HepG2 (cell line): ENCODE data around the gene CPED1. TPM values are rescaled to one million over a fixed set of nuclear protein-coding genes. Genes with fewer than 3 reads are reported as not detected.

Experiments
- ATAC-seq: fragments of 200-7000 bp; cut with Tn5 transposase; 3 replicates; pipeline ENCODE4 v1.9.1; 2020; ENCODE audit warnings: mild to moderate bottlenecking, moderate library complexity
- BruUV-seq: library from RNA; stranded (reverse); fragments of 400-500 nt; replicated peaks from 2 replicates; lab custom pipeline; 2021; lab: Mats Ljungman, UMichigan
- CTCF ChIA-PET: fragments of 300-600 bp; formaldehyde crosslinking; extraction: SDS; loops from one replicate; lab custom pipeline; 2021; ENCODE audit warnings: low total read pairs, inconsistent platforms, low intra/inter-chr PET ratio; lab: Yijun Ruan, JAX
- POLR2A ChIA-PET: fragments of 350-600 bp; sonication (Branson Sonifier 250); formaldehyde crosslinking; loops from one replicate; lab custom pipeline; 2020; ENCODE audit warnings: antibody characterized with exemption, inconsistent platforms; lab: Yijun Ruan, JAX
- DNase-seq: peaks from one replicate; pipeline ENCODE4 v3.0.0-alpha.2; 2015; ENCODE audit warnings: low spot score
- FAIRE-seq: peaks from 3 replicates; lab custom pipeline; 2011; peaks lifted over from hg19 to GRCh38; lab: Jason Lieb, UNC
- H2AFZ ChIP-seq: one replicate; pipeline ENCODE4 v1.6.1; 2011; ENCODE audit warnings: low read length, inconsistent platforms
- H3K27ac ChIP-seq: fragments of 300-600 bp; 3 replicates; pipeline ENCODE4 v1.8.0; 2011; ENCODE audit warnings: mixed run types, mild to moderate bottlenecking, mixed read lengths, low read length, inconsistent platforms; ENCODE audit not compliant: insufficient read depth; ENCODE audit errors: extremely low read length
- H3K27me3 ChIP-seq, 2 experiments: fragments of 200-600 bp in 1 of 2; 2 replicates in 1 of 2; 3 replicates in 1 of 2; pipeline versions ENCODE4 v1.6.0 to v1.8.0; 2011; ENCODE audit warnings: low read length in 2 of 2, mild to moderate bottlenecking in 2 of 2, moderate library complexity in 2 of 2, inconsistent platforms in 1 of 2; ENCODE audit not compliant: insufficient read depth in 2 of 2, control insufficient read depth in 1 of 2
- H3K36me3 ChIP-seq, 2 experiments: fragments of 200-600 bp in 1 of 2; replicated peaks in 1 of 2; 2 replicates in 1 of 2; 3 replicates in 1 of 2; pipeline versions ENCODE4 v1.5.1 to v1.8.0; 2011; ENCODE audit warnings: low read length in 2 of 2, inconsistent platforms in 1 of 2; ENCODE audit not compliant: insufficient read depth in 2 of 2, control insufficient read depth in 1 of 2
- H3K4me1 ChIP-seq: 2 replicates; pipeline ENCODE4 v1.5.1; 2012; ENCODE audit warnings: low read length, inconsistent platforms; ENCODE audit not compliant: insufficient read depth
- H3K4me2 ChIP-seq: 2 replicates; pipeline ENCODE4 v1.6.0; 2011; ENCODE audit warnings: low read depth, low read length, inconsistent platforms
- H3K4me3 ChIP-seq, 3 experiments: fragments of 200-600 bp in 1 of 3; sonication (generic), shearing (Covaris generic) in 1 of 3; replicated peaks in 1 of 3; 2 replicates each; pipeline ENCODE4 v1.5.1; 2011 to 2016; ENCODE audit warnings: low read length in 3 of 3, inconsistent platforms in 2 of 3, low read depth in 2 of 3, mild to moderate bottlenecking in 2 of 3, control low read depth in 1 of 3, mixed read lengths in 1 of 3; ENCODE audit not compliant: insufficient read depth in 1 of 3
- H3K79me2 ChIP-seq: one replicate; pipeline ENCODE4 v1.6.1; 2011; ENCODE audit warnings: low read length, inconsistent platforms; ENCODE audit not compliant: insufficient read depth
- H3K9ac ChIP-seq: 2 replicates; pipeline ENCODE4 v1.6.0; 2011; ENCODE audit warnings: mild to moderate bottlenecking, low read depth, low read length, inconsistent platforms; ENCODE audit not compliant: insufficient read depth
- H3K9me3 ChIP-seq: 2 replicates; pipeline ENCODE4 v1.5.1; 2012; ENCODE audit warnings: mild to moderate bottlenecking, low read length
- H4K20me1 ChIP-seq: 2 replicates; pipeline ENCODE4 v1.6.0; 2011; ENCODE audit warnings: inconsistent platforms, mild to moderate bottlenecking, low read length, moderate library complexity; ENCODE audit not compliant: insufficient read depth
- CHCHD3 ChIP-seq: sonication (generic); formaldehyde crosslinking; IDR thresholded peaks from 2 replicates; pipeline ENCODE4 v1.8.0; 2022; ENCODE audit warnings: mild to moderate bottlenecking, missing genetic modification reagents, moderate library complexity
- FUBP1 ChIP-seq: sonication (generic); formaldehyde crosslinking; IDR thresholded peaks from 2 replicates; pipeline ENCODE4 v1.5.1; 2020; ENCODE audit warnings: missing genetic modification reagents, mild to moderate bottlenecking, borderline replicate concordance
- WIZ ChIP-seq: sonication (generic); formaldehyde crosslinking; IDR thresholded peaks from 2 replicates; pipeline ENCODE4 v1.5.1; 2020; ENCODE audit warnings: mild to moderate bottlenecking, missing genetic modification reagents
- ZFYVE20 ChIP-seq: sonication (generic); formaldehyde crosslinking; IDR thresholded peaks from 2 replicates; pipeline ENCODE4 v1.8.0; 2023; ENCODE audit warnings: low read depth, mild to moderate bottlenecking, moderate library complexity, missing genetic modification reagents, borderline replicate concordance
- ZNF318 ChIP-seq: sonication (generic); formaldehyde crosslinking; IDR thresholded peaks from 2 replicates; pipeline ENCODE4 v1.4.0; 2020; ENCODE audit warnings: mild to moderate bottlenecking, missing genetic modification reagents
- ZNF724P ChIP-seq: sonication (generic); formaldehyde crosslinking; IDR thresholded peaks from 2 replicates; pipeline ENCODE4 v1.8.0; 2022; ENCODE audit warnings: missing genetic modification reagents, borderline replicate concordance
- ZSCAN20 ChIP-seq: sonication (generic); formaldehyde crosslinking; IDR thresholded peaks from 2 replicates; pipeline ENCODE4 v1.4.0; 2020; ENCODE audit warnings: missing genetic modification reagents, mild to moderate bottlenecking, borderline replicate concordance
- WGBS: methylation state at CpG from one replicate; pipeline ENCODE4 v1.1.6; 2017; ENCODE audit warnings: low lambda C conversion rate; 5-methylcytosine and 5-hydroxymethylcytosine counted together
- in situ Hi-C: cut with HindIII; loops from 2 replicates; pipeline ENCODE4 v1.10.0; 2017; ENCODE audit warnings: low pct_unique_long_range_greater_than_20kb; ENCODE audit not compliant: extremely low pct_ligation_motif_present
- intact Hi-C: fragments of 100-400 bp; cut with micrococcal nuclease; formaldehyde crosslinking; loops from one replicate; pipeline ENCODE4 v1.10.0; 2022; ENCODE audit not compliant: unreplicated experiment
- polyA plus RNA-seq, 8 experiments: library from polyadenylated mRNA; depleted of rRNA in 3 of 8; stranded (reverse) in 7 of 8; unstranded in 1 of 8; fragments of >200 nt; fragmentation: Illumina TruSeq in 4 of 8; extraction: Trizol in 4 of 8; gene quantifications; 2 replicates each; pipeline versions ENCODE4 v1.2.1 to v1.2.3, GENCODE V29; 2011 to 2016; ENCODE audit warnings: low read depth in 4 of 8, missing spikeins in 1 of 8, mixed read lengths in 1 of 8; ENCODE audit not compliant: insufficient read depth in 1 of 8
- total RNA-seq, 5 experiments: library from RNA; depleted of rRNA; stranded (reverse); fragments of >200 nt; fragmentation: Illumina TruSeq; extraction: Trizol; gene quantifications; 2 replicates each; pipeline ENCODE4 v1.2.3, GENCODE V29; 2016; ENCODE audit warnings: low read depth in 1 of 5
- TF ChIP-seq, protein P1 (sequence below): sonication (generic); formaldehyde crosslinking; IDR thresholded peaks from 2 replicates; pipeline ENCODE4 v1.9.0; 2021; ENCODE audit warnings: missing genetic modification reagents, borderline replicate concordance

CPED1 gene
- total and polyA plus RNA-seq, 2 of the 13 experiments (the other 11 are each of a cell fraction or from before 2014, with no cell fraction given): 11.5 to 27.0 TPM

GRCh38 chr7:121279822-121280221 is 291.3 kb downstream of the CPED1 start (continued):
- TF ChIP-seq CHCHD3 (no peak), FUBP1 (CRISPR knock-in tag) (no peak), WIZ (no peak), ZSCAN20 (CRISPR knock-in tag) (no peak), ZFYVE20 (CRISPR knock-in tag) (no peak)
- TF ChIP-seq, all 625 proteins: peak for 0

DNA sequence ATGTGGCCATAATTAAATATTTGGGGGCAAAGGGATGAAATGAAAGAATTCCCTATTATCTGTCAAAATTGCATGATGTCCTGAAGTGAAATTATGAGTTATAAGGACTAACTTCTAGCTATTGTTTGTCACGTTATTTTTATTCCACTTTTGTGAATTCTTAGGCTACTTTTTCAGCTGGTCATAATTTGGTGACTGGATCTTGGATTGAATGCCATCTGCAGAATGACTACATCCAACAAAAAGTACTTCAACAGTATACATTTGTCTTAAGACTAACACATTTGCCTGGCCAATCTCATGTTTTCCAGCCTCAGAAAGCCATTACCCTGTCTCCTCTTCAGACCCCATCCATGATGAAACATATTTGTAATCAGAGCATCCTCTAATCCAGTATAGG is 292.1 kb downstream of the CPED1 start:
- DNase-seq (no peak), ATAC-seq (no peak), FAIRE-seq (no peak)
- no peaks in the 10 kb centered on the region for H3K36me3 ChIP-seq
- H3K27ac ChIP-seq: no peak overlapping the region
- intact Hi-C loops (no loop called here), in situ Hi-C loops (no loop called here)
- no TSS peak for BruUV-seq
- no peak overlapping the region for H2AFZ ChIP-seq
- H3K79me2 ChIP-seq: no peaks in the 10 kb centered on the region
- 37% methylated on average over 1 of the region's 1 CpG for WGBS
- no peaks in the 10 kb centered on the region for H3K27me3 ChIP-seq
- no peak overlapping the region for H3K4me3 ChIP-seq
- H3K4me2 ChIP-seq: no peak overlapping the region
- no peaks in the 10 kb centered on the region for H3K4me1 ChIP-seq
- ChIA-PET POLR2A (no interaction called here), CTCF (no interaction called here)
- H4K20me1 ChIP-seq: no peaks in the 10 kb centered on the region
- no peak overlapping the region for H3K9ac ChIP-seq
- peaks cover 14% of the 10 kb centered on the region for H3K9me3 ChIP-seq
- TF ChIP-seq, protein P1, sequence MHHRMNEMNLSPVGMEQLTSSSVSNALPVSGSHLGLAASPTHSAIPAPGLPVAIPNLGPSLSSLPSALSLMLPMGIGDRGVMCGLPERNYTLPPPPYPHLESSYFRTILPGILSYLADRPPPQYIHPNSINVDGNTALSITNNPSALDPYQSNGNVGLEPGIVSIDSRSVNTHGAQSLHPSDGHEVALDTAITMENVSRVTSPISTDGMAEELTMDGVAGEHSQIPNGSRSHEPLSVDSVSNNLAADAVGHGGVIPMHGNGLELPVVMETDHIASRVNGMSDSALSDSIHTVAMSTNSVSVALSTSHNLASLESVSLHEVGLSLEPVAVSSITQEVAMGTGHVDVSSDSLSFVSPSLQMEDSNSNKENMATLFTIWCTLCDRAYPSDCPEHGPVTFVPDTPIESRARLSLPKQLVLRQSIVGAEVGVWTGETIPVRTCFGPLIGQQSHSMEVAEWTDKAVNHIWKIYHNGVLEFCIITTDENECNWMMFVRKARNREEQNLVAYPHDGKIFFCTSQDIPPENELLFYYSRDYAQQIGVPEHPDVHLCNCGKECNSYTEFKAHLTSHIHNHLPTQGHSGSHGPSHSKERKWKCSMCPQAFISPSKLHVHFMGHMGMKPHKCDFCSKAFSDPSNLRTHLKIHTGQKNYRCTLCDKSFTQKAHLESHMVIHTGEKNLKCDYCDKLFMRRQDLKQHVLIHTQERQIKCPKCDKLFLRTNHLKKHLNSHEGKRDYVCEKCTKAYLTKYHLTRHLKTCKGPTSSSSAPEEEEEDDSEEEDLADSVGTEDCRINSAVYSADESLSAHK: no peak
- TF ChIP-seq ZNF724P (no peak), ZNF318 (CRISPR knock-in tag) (no peak)
